ENCODE data around the gene ATF7IP.
"Not testable (repeated sequence)": the region's sequence is repeated elsewhere in the genome, so short reads cannot be mapped to it uniquely, and the experiment has no call there.

ATF7IP gene, protein sequence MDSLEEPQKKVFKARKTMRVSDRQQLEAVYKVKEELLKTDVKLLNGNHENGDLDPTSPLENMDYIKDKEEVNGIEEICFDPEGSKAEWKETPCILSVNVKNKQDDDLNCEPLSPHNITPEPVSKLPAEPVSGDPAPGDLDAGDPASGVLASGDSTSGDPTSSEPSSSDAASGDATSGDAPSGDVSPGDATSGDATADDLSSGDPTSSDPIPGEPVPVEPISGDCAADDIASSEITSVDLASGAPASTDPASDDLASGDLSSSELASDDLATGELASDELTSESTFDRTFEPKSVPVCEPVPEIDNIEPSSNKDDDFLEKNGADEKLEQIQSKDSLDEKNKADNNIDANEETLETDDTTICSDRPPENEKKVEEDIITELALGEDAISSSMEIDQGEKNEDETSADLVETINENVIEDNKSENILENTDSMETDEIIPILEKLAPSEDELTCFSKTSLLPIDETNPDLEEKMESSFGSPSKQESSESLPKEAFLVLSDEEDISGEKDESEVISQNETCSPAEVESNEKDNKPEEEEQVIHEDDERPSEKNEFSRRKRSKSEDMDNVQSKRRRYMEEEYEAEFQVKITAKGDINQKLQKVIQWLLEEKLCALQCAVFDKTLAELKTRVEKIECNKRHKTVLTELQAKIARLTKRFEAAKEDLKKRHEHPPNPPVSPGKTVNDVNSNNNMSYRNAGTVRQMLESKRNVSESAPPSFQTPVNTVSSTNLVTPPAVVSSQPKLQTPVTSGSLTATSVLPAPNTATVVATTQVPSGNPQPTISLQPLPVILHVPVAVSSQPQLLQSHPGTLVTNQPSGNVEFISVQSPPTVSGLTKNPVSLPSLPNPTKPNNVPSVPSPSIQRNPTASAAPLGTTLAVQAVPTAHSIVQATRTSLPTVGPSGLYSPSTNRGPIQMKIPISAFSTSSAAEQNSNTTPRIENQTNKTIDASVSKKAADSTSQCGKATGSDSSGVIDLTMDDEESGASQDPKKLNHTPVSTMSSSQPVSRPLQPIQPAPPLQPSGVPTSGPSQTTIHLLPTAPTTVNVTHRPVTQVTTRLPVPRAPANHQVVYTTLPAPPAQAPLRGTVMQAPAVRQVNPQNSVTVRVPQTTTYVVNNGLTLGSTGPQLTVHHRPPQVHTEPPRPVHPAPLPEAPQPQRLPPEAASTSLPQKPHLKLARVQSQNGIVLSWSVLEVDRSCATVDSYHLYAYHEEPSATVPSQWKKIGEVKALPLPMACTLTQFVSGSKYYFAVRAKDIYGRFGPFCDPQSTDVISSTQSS

DNA sequence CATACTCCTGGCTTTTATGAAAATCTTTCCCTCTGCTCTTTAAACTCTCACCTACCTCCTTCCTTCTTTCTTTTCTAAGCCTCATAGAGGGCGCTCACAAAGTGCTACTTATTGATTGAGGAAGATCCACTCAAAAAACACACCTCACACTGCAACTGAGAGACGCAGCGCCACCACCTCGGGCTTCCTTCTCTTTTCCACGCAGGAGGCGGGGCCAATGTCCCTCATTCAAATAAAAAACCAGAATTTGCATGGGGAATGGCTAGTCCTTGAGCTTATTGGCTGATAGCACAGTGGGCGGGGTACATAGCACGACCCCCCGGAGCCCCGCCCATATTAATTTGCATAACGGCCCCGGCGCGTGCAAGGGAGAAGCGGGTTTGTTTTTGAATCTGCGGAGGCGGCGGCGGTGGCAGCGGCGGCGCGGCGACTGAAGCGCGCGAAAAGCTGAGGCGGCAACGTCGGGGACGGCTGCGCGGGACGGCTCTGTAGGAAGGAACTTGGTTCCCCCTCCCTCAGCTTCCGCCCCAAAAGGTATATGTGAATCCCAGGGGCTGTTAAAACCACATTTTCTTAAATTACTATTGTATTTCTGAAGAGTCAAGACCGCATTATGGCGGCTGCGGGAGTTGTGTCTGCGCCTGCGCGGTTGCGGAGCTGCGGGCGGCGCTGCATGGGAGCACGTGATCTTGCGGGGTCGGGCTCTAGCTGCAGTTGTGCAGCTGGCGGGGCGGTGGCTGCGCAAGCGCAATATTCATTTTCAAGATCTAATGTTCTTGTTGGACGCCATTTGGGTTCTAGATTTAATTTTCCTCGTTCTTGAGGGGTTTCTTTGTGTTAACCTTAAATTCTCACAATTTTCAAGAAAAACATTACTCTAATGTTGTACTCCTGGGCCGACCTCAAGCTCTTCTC, at the start of gene ATF7IP:
ATF7IP (plus strand) TSS at position 389 of the 915 bp plus-strand sequence. CDS start 58,234 bp downstream, outside the sequence.
- peak; percentile 98 for DNase-seq

DNA sequence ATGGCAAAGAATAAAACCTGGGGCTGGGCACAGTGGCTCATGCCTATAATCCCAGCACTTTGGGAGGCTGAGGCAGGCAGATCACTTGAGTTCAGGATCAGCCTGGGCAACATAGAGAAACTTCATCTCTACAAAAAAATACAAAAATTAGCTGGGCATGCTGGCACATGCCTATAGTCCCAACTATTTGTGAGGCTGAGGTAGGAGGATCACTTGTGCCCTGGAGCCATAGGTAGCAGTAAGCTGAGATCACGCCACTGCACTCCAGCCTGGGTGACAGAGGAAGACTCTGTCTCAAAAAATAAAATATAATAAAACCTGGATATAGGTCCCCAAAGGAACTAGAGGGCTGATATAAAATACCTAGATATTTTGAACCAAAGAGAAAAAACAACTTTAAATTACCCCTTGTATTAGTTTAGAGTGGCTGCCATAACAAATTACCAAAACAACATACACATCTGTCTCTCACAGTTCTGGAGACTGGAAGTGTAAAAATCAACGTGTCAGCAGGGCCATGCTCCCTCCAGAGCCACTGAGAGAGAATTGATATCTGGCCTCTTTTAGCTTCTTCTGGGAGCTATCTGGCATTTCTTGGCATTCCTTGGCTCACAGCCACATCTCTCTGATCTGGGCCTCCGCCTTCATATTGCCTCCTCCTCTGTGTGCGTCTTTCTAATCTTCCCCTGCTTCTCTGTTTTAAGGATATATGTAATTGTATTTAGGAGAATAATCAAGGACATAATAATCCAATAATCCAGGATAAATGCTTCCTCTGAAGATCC, 47.9 kb upstream of the ATF7IP start:
- DNase-seq: no peak

- not testable (repeated sequence) for DNase-seq
Measured at GRCh38 chr12:14319704-14320427, 45.6 kb upstream of the ATF7IP start.

DNA sequence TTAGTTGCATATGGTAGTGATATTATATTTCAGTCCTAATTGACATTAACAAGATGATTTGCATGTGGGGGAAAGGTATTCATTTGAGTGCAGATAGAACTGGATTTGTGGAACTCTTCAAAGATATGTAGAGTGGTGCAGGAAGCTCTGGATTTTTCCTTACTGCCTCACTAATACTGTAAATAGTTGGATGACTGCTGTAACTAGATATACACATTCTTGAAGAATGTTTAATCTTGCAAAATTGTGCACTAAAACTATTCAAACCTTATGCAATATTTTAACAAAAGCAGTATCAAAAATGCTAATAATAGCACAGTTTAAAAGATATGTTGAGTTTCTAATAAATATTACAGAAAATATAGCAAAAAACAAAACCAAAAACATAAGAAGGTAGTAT, 43.1 kb upstream of the ATF7IP start:
- DNase-seq: no peak

GRCh38 chr12:14325716-14326343, 39.7 kb upstream of the ATF7IP start:
- no peak for DNase-seq

GRCh38 chr12:14326699-14327098, 38.8 kb upstream of the ATF7IP start:
- no peak for DNase-seq

GRCh38 chr12:14327711-14328110, 37.8 kb upstream of the ATF7IP start:
- DNase-seq: peak; percentile 4

GRCh38 chr12:14332482-14332881, 33.0 kb upstream of the ATF7IP start:
- DNase-seq: no peak

GRCh38 chr12:14340371-14340770, 25.1 kb upstream of the ATF7IP start:
- DNase-seq: no peak

DNA sequence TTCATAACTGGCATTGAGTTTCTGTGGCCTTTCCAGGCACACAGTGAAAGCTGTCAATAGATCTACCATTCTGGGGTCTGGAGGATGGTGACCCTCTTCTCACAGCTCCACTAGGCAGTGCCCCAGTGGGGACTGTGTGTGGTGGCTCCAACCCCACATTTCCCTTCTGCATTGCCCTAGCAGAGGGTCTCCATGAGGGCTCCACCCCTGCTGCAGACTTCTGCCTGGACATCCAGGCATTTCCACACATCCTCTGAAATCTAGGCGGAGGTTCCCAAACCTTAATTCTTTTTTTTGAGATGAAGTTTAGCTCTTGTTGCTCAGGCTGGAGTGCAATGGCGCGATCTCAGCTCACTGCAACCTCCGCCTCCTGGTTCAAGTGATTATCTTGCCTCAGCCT, 14.0 kb upstream of the ATF7IP start:
- DNase-seq: not testable (repeated sequence)

GRCh38 chr12:14352066-14352465, 13.4 kb upstream of the ATF7IP start:
- not testable (repeated sequence) for DNase-seq

DNA sequence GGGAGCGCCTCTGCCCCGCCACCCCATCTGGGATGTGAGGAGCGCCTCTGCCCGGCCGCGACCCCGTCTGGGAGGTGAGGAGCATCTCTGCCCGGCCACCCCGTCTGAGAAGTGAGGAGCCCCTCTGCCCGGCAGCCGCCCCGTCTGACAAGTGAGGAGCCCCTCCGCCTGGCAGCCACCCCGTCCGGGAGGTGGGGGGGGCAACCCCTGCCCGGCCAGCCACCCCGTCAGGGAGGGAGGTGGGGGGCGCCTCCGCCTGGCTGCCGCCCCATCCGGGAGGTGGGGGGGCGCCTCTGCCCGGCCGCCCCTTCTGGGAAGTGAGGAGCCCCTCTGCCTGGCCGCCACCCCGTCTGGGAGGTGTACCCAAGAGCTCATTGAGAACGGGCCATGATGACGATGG, 10.8 kb upstream of the ATF7IP start:
- DNase-seq: not testable (repeated sequence)

DNA sequence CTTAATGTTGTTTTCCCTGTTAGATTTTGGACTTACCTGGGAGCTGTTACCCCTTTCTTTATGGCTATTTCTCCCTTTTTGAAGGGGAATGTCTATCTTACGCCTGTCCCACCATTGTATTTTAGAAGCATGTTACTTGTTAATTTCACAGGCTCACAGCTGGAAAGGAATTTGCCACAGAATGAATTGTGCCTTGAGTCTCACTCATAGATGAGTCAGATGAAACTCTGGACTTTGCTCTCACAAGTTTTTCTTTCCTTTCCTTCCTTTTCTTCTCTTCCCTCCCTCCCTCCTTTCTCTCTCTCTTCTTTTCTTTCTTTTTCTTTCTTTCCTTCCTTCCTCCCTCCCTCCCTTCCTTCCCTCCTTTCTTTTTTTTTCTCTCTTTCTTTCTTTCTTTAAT, 9.3 kb upstream of the ATF7IP start:
- DNase-seq: no peak

DNA sequence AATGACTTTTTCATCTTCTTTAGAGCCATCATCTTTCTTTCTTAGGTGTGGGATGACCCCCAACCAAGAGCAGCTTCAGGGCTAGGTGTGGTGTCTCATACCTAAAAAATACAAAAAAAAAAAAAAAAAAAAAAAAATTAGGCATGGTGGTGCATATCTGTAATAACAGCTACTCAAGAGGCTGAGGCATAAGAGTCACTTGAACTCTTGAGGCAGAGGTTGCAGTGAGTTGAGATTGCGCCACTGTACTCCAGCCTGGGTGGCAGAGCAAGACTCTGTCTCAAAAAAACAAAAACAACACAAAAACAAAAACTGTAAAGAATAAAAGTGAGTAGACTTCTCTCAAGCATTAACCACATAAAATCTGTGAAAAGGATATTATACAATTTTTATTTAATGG, 8.0 kb upstream of the ATF7IP start:
- DNase-seq: no peak

DNA sequence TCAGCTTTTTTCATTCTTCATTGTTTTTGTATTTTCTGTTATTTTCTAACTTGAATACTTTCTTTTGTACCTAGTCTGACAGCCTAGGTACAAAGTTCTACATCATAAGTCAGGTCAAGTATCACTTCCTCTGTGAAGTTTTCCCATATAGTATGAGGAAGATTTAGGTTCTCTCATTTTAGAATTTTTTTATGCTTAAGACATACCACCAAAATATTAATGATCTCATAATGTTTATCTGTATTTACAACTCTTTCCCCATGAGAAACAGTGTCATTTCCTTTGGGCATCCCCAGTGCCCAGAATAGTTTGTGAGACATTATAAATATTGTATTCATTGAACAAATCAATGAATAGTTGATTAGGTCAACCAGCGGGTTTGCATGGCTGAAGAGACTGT, 3.1 kb upstream of the ATF7IP start:
- DNase-seq: peak; percentile 29

GRCh38 chr12:14364583-14365271, 755 bp upstream of the ATF7IP start:
- no peak for DNase-seq

GRCh38 chr12:14366209-14367039, 942 bp downstream of the ATF7IP start:
- DNase-seq: no peak

DNA sequence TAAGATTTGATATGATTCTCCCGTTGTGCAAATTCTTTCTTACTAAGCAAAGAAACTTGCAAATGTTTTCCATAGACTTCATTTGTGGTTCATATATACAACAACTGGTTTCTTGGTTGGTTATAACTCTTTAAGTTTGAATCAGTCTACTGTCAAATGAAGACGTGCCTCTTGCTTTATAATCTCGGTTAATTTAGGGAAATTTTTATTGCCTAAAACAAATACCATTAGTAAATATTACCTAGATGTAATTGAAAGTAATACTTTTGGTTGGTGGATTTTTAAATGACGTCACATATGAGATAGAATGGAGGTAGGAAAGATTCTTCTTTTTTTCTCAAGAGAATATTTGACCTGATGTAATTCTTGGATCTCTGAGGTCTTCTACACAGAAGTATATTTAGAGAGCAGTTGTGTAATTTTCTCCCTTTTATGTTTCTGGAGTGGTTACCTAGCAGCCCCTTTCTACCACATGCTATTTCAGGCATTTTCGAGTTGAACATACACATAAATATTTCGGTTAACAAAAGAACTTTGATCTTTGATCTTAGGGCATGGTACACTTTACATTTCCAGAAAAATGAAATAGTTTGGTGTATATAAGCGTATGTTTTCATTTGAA, 1.7 kb downstream of the ATF7IP start:
- DNase-seq: peak; percentile 12
